ENCODE measurements around the gene CAND1. TPM values are rescaled to one million over a fixed set of nuclear protein-coding genes. Genes with fewer than 3 reads are reported as not detected.

Gene CAND1
- total RNA-seq, 1 experiment from 2014 or later, result 230 TPM

DNA sequence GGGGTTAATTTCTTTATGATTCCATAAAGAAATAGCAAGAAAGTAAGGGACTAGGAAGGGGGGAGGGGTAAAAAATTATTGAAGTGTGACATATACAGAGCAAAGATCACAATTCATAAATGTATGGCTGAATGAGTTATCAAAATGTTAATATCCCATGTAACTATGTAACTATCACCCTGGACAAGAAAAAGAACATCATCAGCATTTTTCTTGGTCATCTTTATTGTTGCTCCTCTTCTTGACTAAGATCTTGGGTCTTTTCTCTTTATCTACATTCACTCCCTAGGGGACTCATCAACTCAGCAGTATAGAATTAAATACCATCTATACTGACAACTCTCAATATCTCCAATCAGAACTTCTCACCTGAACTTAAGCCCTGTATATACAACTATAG lies 57.5 kb downstream of the CAND1 start:
- H4K8ac ChIP-seq (replicated peaks; ENCODE audit: insufficient read length, low read depth, low read length), result no peak overlapping the region
- no peaks in the 10 kb centered on the region for H3K23me2 ChIP-seq (ENCODE audit: insufficient read length, low read depth, low read length, poor library complexity, severe bottlenecking)
- H3T11ph ChIP-seq (ENCODE audit: low read length), result no peak overlapping the region
- H3K9me3 ChIP-seq (ENCODE audit: control insufficient read depth, low read depth, low read length), result no peaks in the 10 kb centered on the region
- TF ChIP-seq, protein P1, sequence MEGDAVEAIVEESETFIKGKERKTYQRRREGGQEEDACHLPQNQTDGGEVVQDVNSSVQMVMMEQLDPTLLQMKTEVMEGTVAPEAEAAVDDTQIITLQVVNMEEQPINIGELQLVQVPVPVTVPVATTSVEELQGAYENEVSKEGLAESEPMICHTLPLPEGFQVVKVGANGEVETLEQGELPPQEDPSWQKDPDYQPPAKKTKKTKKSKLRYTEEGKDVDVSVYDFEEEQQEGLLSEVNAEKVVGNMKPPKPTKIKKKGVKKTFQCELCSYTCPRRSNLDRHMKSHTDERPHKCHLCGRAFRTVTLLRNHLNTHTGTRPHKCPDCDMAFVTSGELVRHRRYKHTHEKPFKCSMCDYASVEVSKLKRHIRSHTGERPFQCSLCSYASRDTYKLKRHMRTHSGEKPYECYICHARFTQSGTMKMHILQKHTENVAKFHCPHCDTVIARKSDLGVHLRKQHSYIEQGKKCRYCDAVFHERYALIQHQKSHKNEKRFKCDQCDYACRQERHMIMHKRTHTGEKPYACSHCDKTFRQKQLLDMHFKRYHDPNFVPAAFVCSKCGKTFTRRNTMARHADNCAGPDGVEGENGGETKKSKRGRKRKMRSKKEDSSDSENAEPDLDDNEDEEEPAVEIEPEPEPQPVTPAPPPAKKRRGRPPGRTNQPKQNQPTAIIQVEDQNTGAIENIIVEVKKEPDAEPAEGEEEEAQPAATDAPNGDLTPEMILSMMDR (conservative IDR thresholded peaks at IDR 0.05), result no peak
- H3K56ac ChIP-seq (ENCODE audit: insufficient read length, low read depth, low read length), result no peak overlapping the region
- H2BK15ac ChIP-seq (ENCODE audit: low read depth, low read length), result no peak overlapping the region
- H4K91ac ChIP-seq (ENCODE audit: insufficient read length, low read depth, low read length), result no peak overlapping the region
- no peak overlapping the region for H3K18ac ChIP-seq (ENCODE audit: insufficient read length, low read depth, low read length)
- no peak overlapping the region for H3K27ac ChIP-seq (ENCODE audit: insufficient read length, low read depth, low read length)
- H2BK120ac ChIP-seq (ENCODE audit: low read depth, low read length, poor library complexity, severe bottlenecking), result no peak overlapping the region
- H2AK5ac ChIP-seq (ENCODE audit: insufficient read length, low read length), result no peak overlapping the region
- H2BK20ac ChIP-seq (ENCODE audit: low read depth, low read length, poor library complexity, severe bottlenecking), result no peak overlapping the region
- H3K4me2 ChIP-seq (ENCODE audit: insufficient read depth, insufficient read length, low read length), result no peak overlapping the region
- H4K5ac ChIP-seq (ENCODE audit: insufficient read length, low read depth, low read length), result no peak overlapping the region
- no peak for DNase-seq
- no peak overlapping the region for H2BK5ac ChIP-seq (ENCODE audit: insufficient read length, low read length)
- Mint-ChIP-seq H3K36me3 (ENCODE audit: insufficient read depth in 1 of 3, low read depth in 3 of 3) (peaks cover 12 to 26% (median 25%) of the 10 kb centered on the region in 3 experiments), H3K27ac (no peak overlapping the region), H3K4me1 (no peaks in the 10 kb centered on the region), H3K4me3 (no peak overlapping the region), H3K27me3 (ENCODE audit: low read depth) (0 out of 2 replicates have a peak, but pooled peaks cover 2% of the 10 kb centered on the region), H3K9me3 (peaks cover 11 to 23% of the 10 kb centered on the region in 2 experiments)
- no peak overlapping the region for H3K23ac ChIP-seq (ENCODE audit: insufficient read length, low read depth, low read length)
- no peak overlapping the region for H3K9ac ChIP-seq (ENCODE audit: extremely low read depth, insufficient read length, low read length)
- no peaks in the 10 kb centered on the region for H4K20me1 ChIP-seq (ENCODE audit: control insufficient read depth, insufficient read depth, insufficient read length)
- H3K79me2 ChIP-seq (ENCODE audit: insufficient read depth, low read length), result no peaks in the 10 kb centered on the region
- no peak overlapping the region for H2BK12ac ChIP-seq (ENCODE audit: insufficient read length, low read depth, low read length)
- no peak overlapping the region for H3K4ac ChIP-seq (ENCODE audit: low read depth, low read length)
- H3K4me1 ChIP-seq (ENCODE audit: insufficient read depth, low read length), result no peaks in the 10 kb centered on the region
- no peak overlapping the region for H3K14ac ChIP-seq (ENCODE audit: insufficient read depth, low read length)
- H3K27me3 ChIP-seq (ENCODE audit: insufficient read depth, low read length), result no peaks in the 10 kb centered on the region
- H3K79me1 ChIP-seq (ENCODE audit: insufficient read depth, low read depth, low read length, poor library complexity, severe bottlenecking), result no peaks in the 10 kb centered on the region
- no peak overlapping the region for H2AFZ ChIP-seq (ENCODE audit: low read length)

All from H9 (cell line).